22Rv1 (cell line): Measurements from ENCODE around the gene ACLY.
"Not testable (repeated sequence)": the region's sequence is repeated elsewhere in the genome, so short reads cannot be mapped to it uniquely, and the experiment has no call there.

ENCODE experiments used
- H3K27ac ChIP-seq: fragments of 450-650 bp; 2 replicates; pipeline ENCODE4 v1.5.1; 2017
- CTCF ChIP-seq: fragments of 450-650 bp; IDR thresholded peaks from 2 replicates; pipeline ENCODE4 v1.5.1; 2017; ENCODE audit warnings: mild to moderate bottlenecking
- ZFX ChIP-seq: fragments of 450-650 bp; IDR thresholded peaks from 2 replicates; pipeline ENCODE4 v1.6.1; 2017; ENCODE audit warnings: antibody characterized with exemption, borderline replicate concordance

The ACLY gene

GRCh38 chr17:41849251-41849990 is 69.3 kb downstream of the ACLY start:
- H3K27ac ChIP-seq = no peak overlapping the region
- TF ChIP-seq CTCF = no peak
- TF ChIP-seq ZFX = no peak

- H3K27ac ChIP-seq = no peak overlapping the region
- no peak for TF ChIP-seq CTCF
- no peak for TF ChIP-seq ZFX
These were observed 70.0 kb downstream of the ACLY start for GRCh38 chr17:41848788-41849187.

GRCh38 chr17:41844971-41845370 is 73.8 kb downstream of the ACLY start:
- TF ChIP-seq CTCF (no peak), ZFX (no peak)
- no peak overlapping the region for H3K27ac ChIP-seq

- not testable (repeated sequence) for H3K27ac ChIP-seq
These were observed 78.0 kb downstream of the ACLY start for GRCh38 chr17:41840781-41841180.

GRCh38 chr17:41839448-41839847 is 79.3 kb downstream of the ACLY start:
- H3K27ac ChIP-seq = not testable (repeated sequence)

GRCh38 chr17:41837761-41838538 is 80.8 kb downstream of the ACLY start, which contains the start of gene KLHL10:
Gene KLHL10, plus strand, starts transcription at chr17:41837825. Its CDS starts 108 bp downstream, at chr17:41837933.
- TF ChIP-seq CTCF (no peak), ZFX (no peak)
- no peak within 1 kb of the TSS for H3K27ac ChIP-seq

GRCh38 chr17:41836550-41837196 is 82.1 kb downstream of the ACLY start:
- no peak overlapping the region for H3K27ac ChIP-seq
- TF ChIP-seq ZFX (no peak), CTCF (no peak)

GRCh38 chr17:41835800-41836549 is 82.8 kb downstream of the ACLY start, which contains the start of gene NT5C3B:
Gene NT5C3B, minus strand, starts transcription at chr17:41836232. Its CDS starts 39 bp downstream, at chr17:41836193.
- peak within 1 kb of the TSS; percentile 43 for H3K27ac ChIP-seq
- TF ChIP-seq ZFX = no peak
- no peak for TF ChIP-seq CTCF
